Sigmoid colon (tissue), 7 donors: ENCODE data around the gene RAB11FIP3. TPM values are rescaled to one million over a fixed set of nuclear protein-coding genes. Genes with fewer than 3 reads are reported as not detected.
"Not testable (repeated sequence)": the region's sequence is repeated elsewhere in the genome, so short reads cannot be mapped to it uniquely, and the experiment has no call there.

ENCODE experiments used
- DNase-seq: peaks from one replicate; pipeline ENCODE4 v3.0.0-alpha.2; 2019
- H3K27ac ChIP-seq, 4 donors: fragments of 200-600 bp; sonication (generic); one replicate each; pipeline ENCODE4 v1.5.1; 2016 to 2019; ENCODE audit warnings: mild to moderate bottlenecking in 1 of 4
- H3K27me3 ChIP-seq, 3 donors: fragments of 200-600 bp; sonication (generic); one replicate each; pipeline ENCODE4 v1.5.1; 2019; ENCODE audit warnings: mild to moderate bottlenecking in 1 of 3
- H3K36me3 ChIP-seq, 4 donors: fragments of 200-600 bp; sonication (generic); one replicate each; pipeline ENCODE4 v1.5.1; 2016 to 2019
- H3K4me1 ChIP-seq, 4 donors: fragments of 200-600 bp; sonication (generic); one replicate each; pipeline ENCODE4 v1.5.1; 2017 to 2019
- H3K4me3 ChIP-seq, 4 donors: fragments of 200-600 bp; sonication (generic); one replicate each; pipeline ENCODE4 v1.5.1; 2017 to 2019; ENCODE audit warnings: mild to moderate bottlenecking in 2 of 4, moderate library complexity in 1 of 4
- H3K9me3 ChIP-seq, 4 donors: fragments of 200-600 bp in 3 of 4; sonication (generic) in 3 of 4; one replicate each; pipeline versions ENCODE4 v1.5.1 to v1.6.1; 2013 to 2019
- EP300 ChIP-seq, 4 donors: sonication (generic); formaldehyde crosslinking; IDR thresholded peaks; one replicate each; pipeline ENCODE4 v1.6.1; 2017; ENCODE audit warnings: antibody characterized with exemption in 4 of 4
- POLR2A ChIP-seq, 2 donors: fragments of 450-650 bp; IDR thresholded peaks; one replicate each; pipeline ENCODE4 v1.6.1; 2016; ENCODE audit warnings: antibody characterized with exemption in 2 of 2, mild to moderate bottlenecking in 2 of 2, moderate library complexity in 2 of 2
- POLR2AphosphoS5 ChIP-seq, 4 donors: sonication (generic); formaldehyde crosslinking; IDR thresholded peaks; one replicate each; pipeline ENCODE4 v1.6.1; 2017; ENCODE audit warnings: antibody characterized with exemption in 4 of 4
- WGBS, 2 donors: extraction: QIAGEN DNeasy Blood & Tissue Kit; methylation state at CpG; one replicate each; pipeline ENCODE4 v1.1.7; 2013; 5-methylcytosine and 5-hydroxymethylcytosine counted together
- intact Hi-C: fragments of 100-400 bp; cut with DNase I; formaldehyde crosslinking; loops from one replicate; pipeline ENCODE4 v1.15.1; 2023
- polyA plus RNA-seq, 3 donors: library from polyadenylated mRNA; stranded (reverse); fragments of 200-250 nt; gene quantifications; one replicate each; pipeline ENCODE4 v1.2.3, GENCODE V29; 2013
- total RNA-seq, 4 donors: library from RNA; depleted of rRNA; stranded (reverse); fragments of >200 nt; gene quantifications; one replicate each; pipeline ENCODE4 v1.1.0, GENCODE V29; 2016
- TF ChIP-seq, protein P1 (sequence below), 4 experiments: fragments of 450-650 bp in 3 of 4; fragments of 200-600 bp in 1 of 4; IDR thresholded peaks; one replicate each; pipeline ENCODE4 v1.5.1; 2016 to 2019; ENCODE audit warnings: antibody characterized with exemption in 4 of 4, mild to moderate bottlenecking in 3 of 4, moderate library complexity in 2 of 4
- donor health status: healthy with polysubstance abuse.
- donor health status: Bipolar disorder and iron deficiency.
- donor health status: healthy.

Gene RAB11FIP3
- total and polyA plus RNA-seq, 7 donors, result 10.6 to 44.9 (median 21.4) TPM

- Histone ChIP-seq H3K36me3 (peaks cover 0 to 16% (median 0%) of the 10 kb centered on the region in 4 donors), H3K27me3 (no peaks in the 10 kb centered on the region), H3K9me3 (no peaks in the 10 kb centered on the region), H3K27ac (no peak overlapping the region), H3K4me1 (peaks cover 0 to 13% (median 12%) of the 10 kb centered on the region in 4 donors), H3K4me3 (no peak overlapping the region)
- intact Hi-C loops, result loop anchor here (5.0 kb wide), 1 partner anchor 47 kb away; the partner anchor contains the start of gene RAB11FIP3
- TF ChIP-seq POLR2A (IDR thresholded peaks at IDR 0.05) (no peak), POLR2AphosphoS5 (IDR thresholded peaks at IDR 0.05) (no peak), EP300 (IDR thresholded peaks at IDR 0.05) (no peak)
- TF ChIP-seq, protein P1, sequence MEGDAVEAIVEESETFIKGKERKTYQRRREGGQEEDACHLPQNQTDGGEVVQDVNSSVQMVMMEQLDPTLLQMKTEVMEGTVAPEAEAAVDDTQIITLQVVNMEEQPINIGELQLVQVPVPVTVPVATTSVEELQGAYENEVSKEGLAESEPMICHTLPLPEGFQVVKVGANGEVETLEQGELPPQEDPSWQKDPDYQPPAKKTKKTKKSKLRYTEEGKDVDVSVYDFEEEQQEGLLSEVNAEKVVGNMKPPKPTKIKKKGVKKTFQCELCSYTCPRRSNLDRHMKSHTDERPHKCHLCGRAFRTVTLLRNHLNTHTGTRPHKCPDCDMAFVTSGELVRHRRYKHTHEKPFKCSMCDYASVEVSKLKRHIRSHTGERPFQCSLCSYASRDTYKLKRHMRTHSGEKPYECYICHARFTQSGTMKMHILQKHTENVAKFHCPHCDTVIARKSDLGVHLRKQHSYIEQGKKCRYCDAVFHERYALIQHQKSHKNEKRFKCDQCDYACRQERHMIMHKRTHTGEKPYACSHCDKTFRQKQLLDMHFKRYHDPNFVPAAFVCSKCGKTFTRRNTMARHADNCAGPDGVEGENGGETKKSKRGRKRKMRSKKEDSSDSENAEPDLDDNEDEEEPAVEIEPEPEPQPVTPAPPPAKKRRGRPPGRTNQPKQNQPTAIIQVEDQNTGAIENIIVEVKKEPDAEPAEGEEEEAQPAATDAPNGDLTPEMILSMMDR (IDR thresholded peaks at IDR 0.05), result no peak
- 22 to 73% methylated on average over 19 of the region's 19 CpGs for WGBS, 2 donors
- no peak for DNase-seq
Observed at GRCh38 chr16:474420-475122, 49.1 kb downstream of the RAB11FIP3 start.

- H3K4me3 ChIP-seq, result no peak overlapping the region
- TF ChIP-seq, protein P1 (IDR thresholded peaks at IDR 0.05), result no peak
- no peak for TF ChIP-seq POLR2A (IDR thresholded peaks at IDR 0.05)
- peaks cover 0 to 16% (median 0%) of the 10 kb centered on the region in 4 donors for H3K36me3 ChIP-seq
- no peaks in the 10 kb centered on the region for H3K9me3 ChIP-seq
- no peak overlapping the region for H3K27ac ChIP-seq
- intact Hi-C loops, result no loop called here
- DNase-seq, result no peak
- WGBS, 2 donors, result 42 to 85% methylated on average over 6 of the region's 6 CpGs
- H3K27me3 ChIP-seq, result no peaks in the 10 kb centered on the region
- H3K4me1 ChIP-seq, result peaks cover 0 to 12% (median 10%) of the 10 kb centered on the region in 4 donors
Observed at GRCh38 chr16:476039-476438, 50.6 kb downstream of the RAB11FIP3 start.

DNA sequence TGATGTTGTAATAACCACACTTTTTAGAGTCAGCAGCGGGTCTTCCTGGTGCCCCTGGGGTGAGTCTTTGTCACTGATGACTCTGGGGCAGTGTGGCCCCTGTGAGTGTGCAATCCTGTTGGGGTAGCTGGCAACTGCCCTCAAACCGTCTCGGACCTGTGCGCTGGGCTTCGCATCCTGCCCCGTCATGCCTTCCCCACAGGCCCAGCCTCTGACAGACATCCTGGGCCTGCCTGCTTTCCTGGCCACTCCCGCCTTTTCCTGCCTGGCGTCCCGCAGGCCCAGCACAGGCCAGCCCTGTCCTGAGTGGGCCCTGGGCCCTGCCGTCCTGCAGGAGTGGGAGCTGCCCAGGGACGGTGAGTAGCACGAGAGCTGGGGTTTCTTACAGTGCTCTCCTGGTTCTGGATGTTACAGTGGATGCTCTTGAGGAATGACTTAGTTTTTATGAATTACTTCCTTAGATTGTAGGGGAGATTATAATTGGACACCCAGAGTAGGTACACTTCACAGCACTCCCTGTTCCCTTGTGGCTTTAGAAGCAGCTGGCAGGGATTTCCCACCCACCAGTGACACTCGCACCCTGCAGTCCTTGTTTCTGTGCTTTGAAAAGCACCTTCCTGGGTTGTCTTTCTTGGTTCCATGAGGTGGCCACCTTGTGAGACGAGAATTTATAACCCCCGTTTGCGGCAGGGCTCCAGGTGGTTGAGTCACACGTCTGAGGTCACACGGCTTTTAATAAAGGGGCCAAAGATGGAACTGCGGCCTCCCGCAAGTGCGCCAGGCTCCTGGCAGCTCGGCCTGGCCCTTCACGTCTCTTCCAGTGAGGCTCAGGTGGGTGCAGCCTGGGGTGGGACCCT is 52.1 kb downstream of the RAB11FIP3 start:
- intact Hi-C loops, result no loop called here
- TF ChIP-seq EP300 (IDR thresholded peaks at IDR 0.05) (no peak), POLR2AphosphoS5 (IDR thresholded peaks at IDR 0.05) (no peak), POLR2A (IDR thresholded peaks at IDR 0.05) (no peak)
- TF ChIP-seq, protein P1 (IDR thresholded peaks at IDR 0.05), result no peak
- H3K4me3 ChIP-seq, result no peak overlapping the region
- H3K9me3 ChIP-seq, result no peaks in the 10 kb centered on the region
- H3K36me3 ChIP-seq, result peaks cover 0 to 11% (median 3%) of the 10 kb centered on the region in 4 donors
- no peak for DNase-seq
- no peaks in the 10 kb centered on the region for H3K27me3 ChIP-seq
- 85 to 87% methylated on average over 23 of the region's 23 CpGs for WGBS, 2 donors
- no peaks in the 10 kb centered on the region for H3K4me1 ChIP-seq
- no peak overlapping the region for H3K27ac ChIP-seq

DNA sequence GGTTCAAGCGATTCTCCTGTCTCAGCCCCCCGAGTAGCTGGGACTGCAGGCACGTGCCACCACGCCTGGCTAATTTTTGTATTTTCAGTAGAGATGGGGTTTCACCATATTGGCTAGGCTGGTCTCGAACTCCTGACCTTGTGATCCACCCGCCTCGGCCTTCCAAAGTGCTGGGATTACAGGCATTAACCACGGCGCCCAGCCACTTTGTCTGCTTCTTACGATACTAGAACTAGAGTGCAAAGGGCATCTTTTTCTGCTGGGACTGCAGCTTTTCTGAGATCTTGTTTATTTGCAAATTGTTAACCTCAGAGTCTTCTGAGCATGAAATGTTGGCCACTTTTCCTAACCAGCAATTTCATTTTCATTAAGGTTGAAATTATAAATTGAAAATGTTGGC is 52.8 kb downstream of the RAB11FIP3 start:
- H3K27ac ChIP-seq, H3K9me3 ChIP-seq, DNase-seq, H3K4me1 ChIP-seq, H3K4me3 ChIP-seq, intact Hi-C loops, H3K27me3 ChIP-seq: not testable (repeated sequence)
- 72 to 86% methylated on average over 10 of the region's 10 CpGs for WGBS, 2 donors
- peaks cover 0 to 15% (median 6%) of the 10 kb centered on the region in 4 donors for H3K36me3 ChIP-seq

DNA sequence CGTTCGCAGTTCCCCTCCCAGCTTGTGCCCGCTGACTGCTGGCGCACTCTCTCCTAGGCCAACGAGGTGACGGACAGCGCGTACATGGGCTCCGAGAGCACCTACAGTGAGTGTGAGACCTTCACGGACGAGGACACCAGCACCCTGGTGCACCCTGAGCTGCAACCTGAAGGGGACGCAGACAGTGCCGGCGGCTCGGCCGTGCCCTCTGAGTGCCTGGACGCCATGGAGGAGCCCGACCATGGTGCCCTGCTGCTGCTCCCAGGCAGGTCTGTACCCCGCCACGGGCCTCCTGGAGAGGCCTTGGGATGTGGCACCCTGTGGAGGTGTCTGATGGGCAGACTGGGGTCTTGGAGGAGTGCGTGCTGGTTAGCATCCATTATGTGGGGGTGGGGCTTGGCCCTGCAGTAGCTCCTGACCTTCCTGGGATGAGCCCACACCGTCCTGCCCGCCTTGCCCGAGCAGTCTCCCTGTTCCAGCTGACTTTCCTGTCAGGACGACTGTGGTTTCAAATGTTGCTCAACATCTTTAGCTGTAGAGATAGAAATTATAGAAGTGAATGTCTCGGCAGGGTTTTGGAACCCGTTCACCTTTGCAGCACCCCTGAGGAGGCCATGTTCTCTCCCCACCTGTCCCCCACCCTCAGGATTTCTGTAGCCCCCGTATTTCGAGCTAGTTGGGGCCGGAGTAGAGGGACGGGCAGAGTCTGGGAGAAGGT is 57.2 kb downstream of the RAB11FIP3 start:
- H3K4me1 ChIP-seq, result peaks cover 0 to 11% (median 3%) of the 10 kb centered on the region in 4 donors
- no peak overlapping the region for H3K4me3 ChIP-seq
- no peaks in the 10 kb centered on the region for H3K27me3 ChIP-seq
- TF ChIP-seq POLR2A (IDR thresholded peaks at IDR 0.05), result no peak
- TF ChIP-seq, protein P1 (IDR thresholded peaks at IDR 0.05), result no peak
- TF ChIP-seq EP300 (IDR thresholded peaks at IDR 0.05), result no peak
- TF ChIP-seq POLR2AphosphoS5 (IDR thresholded peaks at IDR 0.05), result no peak
- H3K9me3 ChIP-seq, result no peaks in the 10 kb centered on the region
- 95% methylated on average over 31 of the region's 31 CpGs for WGBS, 2 donors
- peak overlapping the region in 2 of 4 donors; percentile 20 to 61 for H3K27ac ChIP-seq
- no peak for DNase-seq
- intact Hi-C loops, result no loop called here
- peaks cover 0 to 27% (median 6%) of the 10 kb centered on the region in 4 donors for H3K36me3 ChIP-seq
